WTC11 (cell line): ENCODE data around the gene ERICH4. TPM values are rescaled to one million over a fixed set of nuclear protein-coding genes. Genes with fewer than 3 reads are reported as not detected.

ENCODE experiments used
- ATAC-seq: fragments of 200-7000 bp; cut with Tn5 transposase; 2 replicates; pipeline ENCODE4 v1.10.0; 2021; ENCODE audit warnings: mild to moderate bottlenecking, moderate library complexity
- CTCF ChIA-PET: fragments of 300-600 bp; sonication (Branson Sonifier 250); formaldehyde crosslinking; loops from one replicate; lab custom pipeline; 2021; ENCODE audit warnings: antibody characterized with exemption; lab: Charles Lee
- POLR2A ChIA-PET: fragments of 350-600 bp; sonication (Branson Sonifier 250); formaldehyde crosslinking; loops from one replicate; lab custom pipeline; 2021; ENCODE audit warnings: antibody characterized with exemption; lab: Charles Lee
- DNase-seq: peaks from one replicate; pipeline ENCODE4 v3.0.0; 2021; ENCODE audit warnings: low spot score
- H3K27ac Mint-ChIP-seq: 2 replicates; pipeline ENCODE4 v1.8.0; 2021; ENCODE audit warnings: mixed read lengths
- H3K27me3 Mint-ChIP-seq: 2 replicates; pipeline ENCODE4 v1.8.0; 2021; ENCODE audit warnings: low read depth, mild to moderate bottlenecking, moderate library complexity, mixed read lengths
- H3K36me3 Mint-ChIP-seq: 2 replicates; pipeline ENCODE4 v1.8.0; 2021; ENCODE audit warnings: mixed read lengths
- H3K4me1 Mint-ChIP-seq: 2 replicates; pipeline ENCODE4 v1.8.0; 2022; ENCODE audit warnings: mixed read lengths
- H3K4me3 Mint-ChIP-seq: 2 replicates; pipeline ENCODE4 v1.8.0; 2021; ENCODE audit warnings: mild to moderate bottlenecking, moderate library complexity, mixed read lengths
- H3K9me3 Mint-ChIP-seq: 2 replicates; pipeline ENCODE4 v1.8.0; 2021; ENCODE audit warnings: mixed read lengths
- CREB1 ChIP-seq: sonication (generic); formaldehyde crosslinking; IDR thresholded peaks from 2 replicates; pipeline ENCODE4 v1.8.0; 2023; ENCODE audit warnings: mild to moderate bottlenecking, missing genetic modification reagents
- ELF4 ChIP-seq: sonication (generic); formaldehyde crosslinking; IDR thresholded peaks from 2 replicates; pipeline ENCODE4 v1.8.1; 2022; ENCODE audit warnings: low read depth, mild to moderate bottlenecking, moderate library complexity, missing genetic modification reagents
- ESRRA ChIP-seq: sonication (generic); formaldehyde crosslinking; IDR thresholded peaks from 2 replicates; pipeline ENCODE4 v1.8.1; 2022; ENCODE audit warnings: mild to moderate bottlenecking, missing genetic modification reagents, borderline replicate concordance
- FOXP1 ChIP-seq: sonication (generic); formaldehyde crosslinking; IDR thresholded peaks from 2 replicates; pipeline ENCODE4 v1.8.0; 2022; ENCODE audit warnings: missing genetic modification reagents, mild to moderate bottlenecking, moderate library complexity, borderline replicate concordance
- GTF2I ChIP-seq: fragments of 250-450 bp; sonication (Bioruptor Pico); conservative IDR thresholded peaks from 2 replicates; pipeline ENCODE4 v1.4.0; 2021; ENCODE audit warnings: mild to moderate bottlenecking
- IRF2 ChIP-seq: sonication (generic); formaldehyde crosslinking; IDR thresholded peaks from 2 replicates; pipeline ENCODE4 v1.8.0; 2022; ENCODE audit warnings: low read depth, missing genetic modification reagents, borderline replicate concordance
- JAZF1 ChIP-seq: fragments of 250-450 bp; sonication (Bioruptor Pico); IDR thresholded peaks from 2 replicates; pipeline ENCODE4 v1.9.0; 2021; ENCODE audit warnings: moderate library complexity, mild to moderate bottlenecking, inconsistent platforms
- KAT7 ChIP-seq: sonication (generic); formaldehyde crosslinking; IDR thresholded peaks from 2 replicates; pipeline ENCODE4 v1.8.1; 2023; ENCODE audit warnings: missing genetic modification reagents, mild to moderate bottlenecking, borderline replicate concordance
- NFATC4 ChIP-seq: fragments of 250-450 bp; sonication (Bioruptor Pico); IDR thresholded peaks from 2 replicates; pipeline ENCODE4 v1.9.0; 2021; ENCODE audit warnings: mild to moderate bottlenecking
- NR3C1 ChIP-seq: sonication (generic); formaldehyde crosslinking; conservative IDR thresholded peaks from 2 replicates; pipeline ENCODE4 v1.8.1; 2023; ENCODE audit warnings: low read depth, mild to moderate bottlenecking, missing genetic modification reagents
- SMAD3 ChIP-seq: sonication (generic); formaldehyde crosslinking; IDR thresholded peaks from 2 replicates; pipeline ENCODE4 v1.8.0; 2022; ENCODE audit warnings: missing genetic modification reagents, mild to moderate bottlenecking, borderline replicate concordance
- SP1 ChIP-seq: sonication (generic); formaldehyde crosslinking; conservative IDR thresholded peaks from 2 replicates; pipeline ENCODE4 v1.8.1; 2022; ENCODE audit warnings: missing genetic modification reagents
- TEAD4 ChIP-seq: sonication (generic); formaldehyde crosslinking; IDR thresholded peaks from 2 replicates; pipeline ENCODE4 v1.8.0; 2022; ENCODE audit warnings: mild to moderate bottlenecking, missing genetic modification reagents
- TP53 ChIP-seq: sonication (generic); formaldehyde crosslinking; IDR thresholded peaks from 2 replicates; pipeline ENCODE4 v1.8.1; 2023; ENCODE audit warnings: mild to moderate bottlenecking, missing genetic modification reagents
- ZNF138 ChIP-seq: sonication (generic); formaldehyde crosslinking; conservative IDR thresholded peaks from 2 replicates; pipeline ENCODE4 v1.8.1; 2022; ENCODE audit warnings: mild to moderate bottlenecking, moderate library complexity, missing genetic modification reagents
- ZNF317 ChIP-seq: sonication (generic); formaldehyde crosslinking; IDR thresholded peaks from 2 replicates; pipeline ENCODE4 v1.8.1; 2023; ENCODE audit warnings: low read depth, mild to moderate bottlenecking, moderate library complexity, missing genetic modification reagents, borderline replicate concordance
- ZNF396 ChIP-seq: fragments of 250-450 bp; sonication (Bioruptor Pico); IDR thresholded peaks from 2 replicates; pipeline ENCODE4 v1.8.0; 2021; ENCODE audit warnings: mild to moderate bottlenecking, moderate library complexity, borderline replicate concordance
- ZNF423 ChIP-seq: fragments of 250-450 bp; sonication (Bioruptor Pico); IDR thresholded peaks from 2 replicates; pipeline ENCODE4 v2.1.2; 2022; ENCODE audit warnings: mild to moderate bottlenecking, moderate library complexity
- total RNA-seq: library from RNA; stranded (reverse); gene quantifications from 3 replicates; pipeline ENCODE4 v1.2.3, GENCODE V29; 2021
- TF ChIP-seq, protein P1 (sequence below): fragments of 250-450 bp; sonication (Bioruptor Pico); IDR thresholded peaks from 2 replicates; pipeline ENCODE4 v1.8.0; 2021; ENCODE audit warnings: mild to moderate bottlenecking
- TF ChIP-seq, protein P2 (sequence below): sonication (generic); formaldehyde crosslinking; IDR thresholded peaks from 2 replicates; pipeline ENCODE4 v1.8.1; 2022; ENCODE audit warnings: mild to moderate bottlenecking, moderate library complexity, missing genetic modification reagents
- TF ChIP-seq, protein P3 (sequence below): sonication (generic); formaldehyde crosslinking; IDR thresholded peaks from 2 replicates; pipeline ENCODE4 v1.8.0; 2022; ENCODE audit warnings: mild to moderate bottlenecking, missing genetic modification reagents
- TF ChIP-seq, protein P4 (sequence below): fragments of 250-450 bp; sonication (Bioruptor Pico); IDR thresholded peaks from 2 replicates; pipeline ENCODE4 v1.9.0; 2021; ENCODE audit warnings: moderate library complexity, mild to moderate bottlenecking, inconsistent platforms, borderline replicate concordance
- TF ChIP-seq, protein P5 (sequence below): sonication (generic); formaldehyde crosslinking; IDR thresholded peaks from 2 replicates; pipeline ENCODE4 v1.8.0; 2022; ENCODE audit warnings: missing genetic modification reagents
- TF ChIP-seq, protein P6 (sequence below): sonication (generic); formaldehyde crosslinking; IDR thresholded peaks from 2 replicates; pipeline ENCODE4 v1.8.1; 2023; ENCODE audit warnings: mild to moderate bottlenecking, missing genetic modification reagents, moderate library complexity
- TF ChIP-seq, protein P7 (sequence below): sonication (generic); formaldehyde crosslinking; IDR thresholded peaks from 2 replicates; pipeline ENCODE4 v1.8.1; 2022; ENCODE audit warnings: mild to moderate bottlenecking, missing genetic modification reagents, moderate library complexity, borderline replicate concordance

Gene ERICH4
- total RNA-seq, 1 experiment from 2014 or later = 0.24 TPM

DNA sequence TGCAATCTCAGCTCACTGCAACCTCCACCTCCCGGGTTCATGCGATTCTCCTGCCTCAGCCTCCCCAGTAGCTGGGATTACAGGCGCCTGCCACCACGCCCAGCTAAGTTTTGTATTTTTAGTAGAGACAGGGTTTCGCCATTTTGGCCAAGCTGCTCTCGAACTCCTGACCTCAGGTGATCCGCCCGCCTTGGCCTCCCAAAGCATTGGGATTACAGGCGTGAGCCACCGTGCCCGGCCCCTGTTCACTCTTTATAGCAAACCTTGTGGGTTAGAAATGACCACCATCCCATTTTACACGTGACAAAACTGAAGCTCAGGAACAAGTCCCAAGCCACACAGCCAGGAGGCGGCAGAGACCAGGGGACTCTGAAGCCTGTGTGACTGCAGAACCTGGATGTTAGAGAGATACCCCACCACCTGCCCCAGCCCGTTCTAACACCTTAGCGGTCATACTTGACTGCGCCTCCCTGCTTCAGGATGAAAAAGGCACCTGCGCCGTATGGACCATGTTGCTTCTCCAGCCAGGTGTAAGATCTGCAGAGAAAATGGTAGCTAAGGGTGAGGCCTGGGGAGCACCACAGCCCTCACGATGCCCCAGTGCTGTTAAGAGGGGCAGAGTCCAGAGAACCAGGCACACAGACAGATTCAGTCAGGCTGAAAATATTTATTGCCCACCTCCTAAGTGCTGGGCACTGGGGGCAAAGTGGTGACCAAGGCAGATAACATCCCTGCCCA is 6.9 kb upstream of the ERICH4 start:
- no peak for TF ChIP-seq SMAD3 (CRISPR knock-in tag)
- no peak for TF ChIP-seq TP53 (CRISPR knock-in tag)
- TF ChIP-seq, protein P1, sequence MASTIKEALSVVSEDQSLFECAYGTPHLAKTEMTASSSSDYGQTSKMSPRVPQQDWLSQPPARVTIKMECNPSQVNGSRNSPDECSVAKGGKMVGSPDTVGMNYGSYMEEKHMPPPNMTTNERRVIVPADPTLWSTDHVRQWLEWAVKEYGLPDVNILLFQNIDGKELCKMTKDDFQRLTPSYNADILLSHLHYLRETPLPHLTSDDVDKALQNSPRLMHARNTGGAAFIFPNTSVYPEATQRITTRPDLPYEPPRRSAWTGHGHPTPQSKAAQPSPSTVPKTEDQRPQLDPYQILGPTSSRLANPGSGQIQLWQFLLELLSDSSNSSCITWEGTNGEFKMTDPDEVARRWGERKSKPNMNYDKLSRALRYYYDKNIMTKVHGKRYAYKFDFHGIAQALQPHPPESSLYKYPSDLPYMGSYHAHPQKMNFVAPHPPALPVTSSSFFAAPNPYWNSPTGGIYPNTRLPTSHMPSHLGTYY (CRISPR knock-in tag) = no peak
- no peak for TF ChIP-seq JAZF1 (CRISPR knock-in tag)
- TF ChIP-seq ZNF423 (CRISPR knock-in tag) = no peak
- TF ChIP-seq, protein P2, sequence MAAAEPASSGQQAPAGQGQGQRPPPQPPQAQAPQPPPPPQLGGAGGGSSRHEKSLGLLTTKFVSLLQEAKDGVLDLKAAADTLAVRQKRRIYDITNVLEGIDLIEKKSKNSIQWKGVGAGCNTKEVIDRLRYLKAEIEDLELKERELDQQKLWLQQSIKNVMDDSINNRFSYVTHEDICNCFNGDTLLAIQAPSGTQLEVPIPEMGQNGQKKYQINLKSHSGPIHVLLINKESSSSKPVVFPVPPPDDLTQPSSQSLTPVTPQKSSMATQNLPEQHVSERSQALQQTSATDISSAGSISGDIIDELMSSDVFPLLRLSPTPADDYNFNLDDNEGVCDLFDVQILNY = no peak
- no peak for TF ChIP-seq ESRRA
- TF ChIP-seq KAT7 (CRISPR knock-in tag) = no peak
- TF ChIP-seq, protein P3, sequence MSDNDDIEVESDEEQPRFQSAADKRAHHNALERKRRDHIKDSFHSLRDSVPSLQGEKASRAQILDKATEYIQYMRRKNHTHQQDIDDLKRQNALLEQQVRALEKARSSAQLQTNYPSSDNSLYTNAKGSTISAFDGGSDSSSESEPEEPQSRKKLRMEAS (CRISPR knock-in tag) = no peak
- TF ChIP-seq ZNF317 (CRISPR knock-in tag) = no peak
- TF ChIP-seq ELF4 (CRISPR knock-in tag) = no peak
- TF ChIP-seq CREB1 (CRISPR knock-in tag) = no peak
- no peak for TF ChIP-seq GTF2I (CRISPR knock-in tag)
- TF ChIP-seq, protein P4, sequence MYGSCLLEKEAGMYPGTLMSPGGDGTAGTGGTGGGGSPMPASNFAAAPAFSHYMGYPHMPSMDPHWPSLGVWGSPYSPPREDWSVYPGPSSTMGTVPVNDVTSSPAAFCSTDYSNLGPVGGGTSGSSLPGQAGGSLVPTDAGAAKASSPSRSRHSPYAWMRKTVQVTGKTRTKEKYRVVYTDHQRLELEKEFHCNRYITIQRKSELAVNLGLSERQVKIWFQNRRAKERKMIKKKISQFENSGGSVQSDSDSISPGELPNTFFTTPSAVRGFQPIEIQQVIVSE (CRISPR knock-in tag) = no peak
- no peak for TF ChIP-seq NR3C1 (CRISPR knock-in tag)
- TF ChIP-seq FOXP1 = no peak
- no peak overlapping the region for H3K27ac Mint-ChIP-seq
- DNase-seq = no peak
- H3K27me3 Mint-ChIP-seq = peaks cover 2% of the 10 kb centered on the region; the same call in 1 of the 2 replicates
- ATAC-seq = no peak
- POLR2A ChIA-PET = interaction anchor here (0.6 kb wide), 1 partner anchor 55 kb away, joined by 4 read pairs; no protein-coding TSS in a partner anchor
- H3K36me3 Mint-ChIP-seq = peaks cover 25% of the 10 kb centered on the region
- peaks cover 5% of the 10 kb centered on the region for H3K4me1 Mint-ChIP-seq
- H3K4me3 Mint-ChIP-seq = no peak overlapping the region
- CTCF ChIA-PET = interaction anchor here (1.0 to 1.7 kb wide), 5 partner anchors 12 to 317 kb away, joined by 3 to 7 read pairs (median 5); no protein-coding TSS in a partner anchor
- H3K9me3 Mint-ChIP-seq = no peaks in the 10 kb centered on the region

DNA sequence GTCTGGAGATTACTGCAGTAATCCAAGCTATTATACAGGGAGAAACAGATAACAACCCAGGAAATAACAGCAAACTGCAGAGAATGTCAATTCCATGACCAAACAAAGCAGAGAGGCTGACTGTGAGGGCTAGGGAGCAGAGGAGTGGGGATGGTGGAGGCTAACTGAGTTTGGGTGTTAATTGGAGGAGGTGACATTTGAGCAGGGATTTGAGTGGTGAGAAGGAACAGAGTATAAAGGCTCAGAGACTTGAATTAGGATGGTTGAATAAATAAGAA is 6.3 kb upstream of the ERICH4 start:
- TF ChIP-seq ZNF396 (CRISPR knock-in tag) (no peak), IRF2 (no peak), TEAD4 (CRISPR knock-in tag) (no peak), NFATC4 (CRISPR knock-in tag) (no peak), ZNF138 (no peak), GTF2I (CRISPR knock-in tag) (no peak), ELF4 (CRISPR knock-in tag) (no peak), SP1 (CRISPR knock-in tag) (no peak)
- TF ChIP-seq, protein P3 (CRISPR knock-in tag) = no peak
- TF ChIP-seq, protein P5, sequence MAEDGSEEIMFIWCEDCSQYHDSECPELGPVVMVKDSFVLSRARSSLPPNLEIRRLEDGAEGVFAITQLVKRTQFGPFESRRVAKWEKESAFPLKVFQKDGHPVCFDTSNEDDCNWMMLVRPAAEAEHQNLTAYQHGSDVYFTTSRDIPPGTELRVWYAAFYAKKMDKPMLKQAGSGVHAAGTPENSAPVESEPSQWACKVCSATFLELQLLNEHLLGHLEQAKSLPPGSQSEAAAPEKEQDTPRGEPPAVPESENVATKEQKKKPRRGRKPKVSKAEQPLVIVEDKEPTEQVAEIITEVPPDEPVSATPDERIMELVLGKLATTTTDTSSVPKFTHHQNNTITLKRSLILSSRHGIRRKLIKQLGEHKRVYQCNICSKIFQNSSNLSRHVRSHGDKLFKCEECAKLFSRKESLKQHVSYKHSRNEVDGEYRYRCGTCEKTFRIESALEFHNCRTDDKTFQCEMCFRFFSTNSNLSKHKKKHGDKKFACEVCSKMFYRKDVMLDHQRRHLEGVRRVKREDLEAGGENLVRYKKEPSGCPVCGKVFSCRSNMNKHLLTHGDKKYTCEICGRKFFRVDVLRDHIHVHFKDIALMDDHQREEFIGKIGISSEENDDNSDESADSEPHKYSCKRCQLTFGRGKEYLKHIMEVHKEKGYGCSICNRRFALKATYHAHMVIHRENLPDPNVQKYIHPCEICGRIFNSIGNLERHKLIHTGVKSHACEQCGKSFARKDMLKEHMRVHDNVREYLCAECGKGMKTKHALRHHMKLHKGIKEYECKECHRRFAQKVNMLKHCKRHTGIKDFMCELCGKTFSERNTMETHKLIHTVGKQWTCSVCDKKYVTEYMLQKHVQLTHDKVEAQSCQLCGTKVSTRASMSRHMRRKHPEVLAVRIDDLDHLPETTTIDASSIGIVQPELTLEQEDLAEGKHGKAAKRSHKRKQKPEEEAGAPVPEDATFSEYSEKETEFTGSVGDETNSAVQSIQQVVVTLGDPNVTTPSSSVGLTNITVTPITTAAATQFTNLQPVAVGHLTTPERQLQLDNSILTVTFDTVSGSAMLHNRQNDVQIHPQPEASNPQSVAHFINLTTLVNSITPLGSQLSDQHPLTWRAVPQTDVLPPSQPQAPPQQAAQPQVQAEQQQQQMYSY = no peak
- TF ChIP-seq, protein P6, sequence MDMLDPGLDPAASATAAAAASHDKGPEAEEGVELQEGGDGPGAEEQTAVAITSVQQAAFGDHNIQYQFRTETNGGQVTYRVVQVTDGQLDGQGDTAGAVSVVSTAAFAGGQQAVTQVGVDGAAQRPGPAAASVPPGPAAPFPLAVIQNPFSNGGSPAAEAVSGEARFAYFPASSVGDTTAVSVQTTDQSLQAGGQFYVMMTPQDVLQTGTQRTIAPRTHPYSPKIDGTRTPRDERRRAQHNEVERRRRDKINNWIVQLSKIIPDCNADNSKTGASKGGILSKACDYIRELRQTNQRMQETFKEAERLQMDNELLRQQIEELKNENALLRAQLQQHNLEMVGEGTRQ (CRISPR knock-in tag) = no peak
- TF ChIP-seq, protein P7, sequence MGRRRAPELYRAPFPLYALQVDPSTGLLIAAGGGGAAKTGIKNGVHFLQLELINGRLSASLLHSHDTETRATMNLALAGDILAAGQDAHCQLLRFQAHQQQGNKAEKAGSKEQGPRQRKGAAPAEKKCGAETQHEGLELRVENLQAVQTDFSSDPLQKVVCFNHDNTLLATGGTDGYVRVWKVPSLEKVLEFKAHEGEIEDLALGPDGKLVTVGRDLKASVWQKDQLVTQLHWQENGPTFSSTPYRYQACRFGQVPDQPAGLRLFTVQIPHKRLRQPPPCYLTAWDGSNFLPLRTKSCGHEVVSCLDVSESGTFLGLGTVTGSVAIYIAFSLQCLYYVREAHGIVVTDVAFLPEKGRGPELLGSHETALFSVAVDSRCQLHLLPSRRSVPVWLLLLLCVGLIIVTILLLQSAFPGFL (CRISPR knock-in tag) = no peak
- Mint-ChIP-seq H3K4me1 (peaks cover 5% of the 10 kb centered on the region), H3K4me3 (no peak overlapping the region), H3K27me3 (peaks cover 5% of the 10 kb centered on the region; the same call in 1 of the 2 replicates), H3K9me3 (no peaks in the 10 kb centered on the region), H3K27ac (no peak overlapping the region), H3K36me3 (peaks cover 24% of the 10 kb centered on the region)
- DNase-seq (no peak), ATAC-seq (no peak)
- POLR2A ChIA-PET = no interaction called here
- CTCF ChIA-PET = interaction anchor here (1.0 to 1.7 kb wide), 4 partner anchors 13 to 317 kb away, joined by 3 to 7 read pairs (median 4); no protein-coding TSS in a partner anchor
